Fibroblast of peridontal ligament (primary cell): ENCODE results near the gene CAPZA2.
"Not testable (repeated sequence)": the region's sequence is repeated elsewhere in the genome, so short reads cannot be mapped to it uniquely, and the experiment has no call there.

Experiments used
- DNase-seq: peaks from one replicate; pipeline ENCODE4 v3.0.0-alpha.2; 2010; ENCODE audit errors: extremely low read depth

CAPZA2 gene

DNA sequence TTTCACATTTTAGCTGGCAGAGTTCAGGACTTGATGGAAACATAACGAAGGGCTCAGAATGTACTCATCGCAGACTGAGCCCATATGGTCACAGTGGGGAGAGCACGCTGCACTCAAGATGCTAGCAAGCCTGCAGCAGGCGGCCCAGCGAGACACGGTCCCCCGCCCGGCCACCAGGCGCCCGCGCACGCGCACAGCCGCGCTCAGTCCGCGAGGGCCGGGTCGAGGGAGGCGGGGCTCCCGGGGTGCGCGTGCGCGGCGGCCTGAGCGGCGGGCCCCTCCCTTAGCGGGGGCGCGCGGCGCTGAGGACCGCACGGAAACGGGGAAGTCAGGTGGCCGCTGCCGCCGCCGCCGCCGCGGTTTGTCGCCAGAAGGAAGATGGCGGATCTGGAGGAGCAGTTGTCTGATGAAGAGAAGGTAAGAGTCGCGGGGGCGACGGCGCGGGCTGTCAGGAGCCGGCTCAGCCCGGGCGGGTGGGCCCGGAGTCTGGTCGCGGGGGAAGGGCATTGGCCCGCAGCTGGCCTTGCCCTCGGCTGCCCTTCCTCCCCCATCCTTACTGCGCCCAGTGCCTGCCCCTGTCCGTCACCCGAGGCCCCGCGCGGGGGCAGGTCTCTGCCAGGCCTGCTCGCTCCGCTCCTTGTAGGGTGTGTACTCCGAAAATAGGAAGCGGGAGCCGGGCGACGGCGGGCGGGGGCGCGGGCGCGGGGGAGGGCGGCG, at the start of gene CAPZA2:
Gene CAPZA2 (plus strand): TSS at position 354 of the 717 bp plus-strand sequence. CDS start 25 bp downstream, at position 379.
- peak; percentile 79 for DNase-seq

GRCh38 chr7:116812860-116813259, 49.5 kb upstream of the CAPZA2 start:
- DNase-seq = no peak

DNA sequence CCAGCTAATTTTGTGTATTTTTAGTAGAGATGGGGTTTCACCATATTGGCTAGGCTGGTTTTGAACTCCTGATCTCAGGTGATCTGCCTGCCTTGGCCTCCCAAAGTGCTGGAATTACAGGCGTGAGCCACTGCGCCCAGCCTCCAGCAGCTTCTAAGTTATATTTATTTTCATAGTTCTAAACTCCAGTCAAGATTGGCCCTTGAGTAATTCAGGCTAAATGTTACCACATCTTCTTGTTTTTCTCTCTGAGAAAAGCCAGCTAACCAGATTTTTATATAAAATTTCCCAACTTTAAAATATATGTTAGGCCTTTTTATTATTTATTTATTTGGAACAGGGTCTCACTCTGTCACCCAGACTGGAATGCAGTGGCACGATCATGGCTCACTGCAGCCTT, 49.0 kb upstream of the CAPZA2 start:
- DNase-seq = peak; percentile 63

DNA sequence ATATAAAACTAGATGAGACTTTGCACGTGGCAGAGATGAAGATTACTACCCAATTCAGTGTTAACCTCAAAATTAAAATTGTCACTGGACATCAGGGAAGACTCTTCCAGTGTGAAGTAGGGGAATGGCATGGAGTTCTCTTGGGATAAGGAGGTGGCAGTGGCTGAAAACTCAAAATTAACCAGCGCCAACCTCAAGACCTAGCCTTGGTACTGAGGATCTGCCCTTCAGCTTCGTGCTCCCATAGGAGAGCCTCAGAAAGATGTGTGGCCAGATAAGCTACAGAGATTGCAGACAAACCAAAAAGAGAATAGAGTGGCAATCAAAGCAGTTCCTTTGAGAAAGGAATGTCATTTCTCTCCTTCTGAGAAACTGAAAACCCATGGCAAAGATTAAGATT, 47.3 kb upstream of the CAPZA2 start:
- DNase-seq = no peak

- DNase-seq = no peak
These were observed 42.2 kb upstream of the CAPZA2 start for GRCh38 chr7:116820149-116820548.

DNA sequence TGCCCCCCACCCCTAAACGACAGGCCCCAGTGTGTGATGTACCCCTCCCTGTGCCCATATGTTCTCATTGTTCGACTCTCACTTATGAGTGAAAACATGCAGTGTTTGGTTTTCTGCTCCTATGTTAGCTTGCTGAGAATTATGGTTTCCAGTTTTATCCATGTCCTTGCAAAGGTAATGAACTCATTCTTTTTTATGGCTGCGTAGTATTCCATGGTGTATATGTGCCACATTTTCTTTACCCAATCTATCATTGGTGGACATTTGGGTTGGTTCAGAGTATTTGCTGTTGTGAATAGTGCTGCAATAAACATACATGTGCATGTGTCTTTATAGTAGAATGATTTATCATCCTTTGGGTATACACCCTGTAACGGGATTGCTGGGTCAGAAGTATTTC, 40.7 kb upstream of the CAPZA2 start:
- DNase-seq = not testable (repeated sequence)

DNA sequence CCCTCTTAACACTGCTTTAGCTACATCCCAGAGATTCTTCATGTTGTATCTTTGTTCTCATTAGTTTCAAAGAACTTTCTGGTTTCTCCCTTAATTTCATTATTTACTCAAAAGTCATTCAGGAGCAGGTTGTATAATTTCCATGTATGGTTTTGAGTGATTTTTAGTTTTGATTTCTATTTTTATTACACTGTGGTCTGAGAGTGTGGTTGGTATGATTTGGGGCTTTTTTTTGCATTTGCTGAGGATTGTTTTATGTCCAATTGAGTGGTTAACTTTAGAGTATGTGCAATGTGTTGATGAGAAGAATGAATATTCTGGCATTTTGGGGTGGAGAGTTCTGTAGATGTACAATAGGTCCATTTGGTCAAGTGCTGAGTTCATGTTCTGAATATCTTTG, 37.9 kb upstream of the CAPZA2 start:
- no peak for DNase-seq

GRCh38 chr7:116828281-116828680, 34.1 kb upstream of the CAPZA2 start:
- no peak for DNase-seq

- no peak for DNase-seq
These were observed 33.3 kb upstream of the CAPZA2 start for GRCh38 chr7:116829041-116829440.

- no peak for DNase-seq
These were observed 32.9 kb upstream of the CAPZA2 start for GRCh38 chr7:116829493-116829892.

DNA sequence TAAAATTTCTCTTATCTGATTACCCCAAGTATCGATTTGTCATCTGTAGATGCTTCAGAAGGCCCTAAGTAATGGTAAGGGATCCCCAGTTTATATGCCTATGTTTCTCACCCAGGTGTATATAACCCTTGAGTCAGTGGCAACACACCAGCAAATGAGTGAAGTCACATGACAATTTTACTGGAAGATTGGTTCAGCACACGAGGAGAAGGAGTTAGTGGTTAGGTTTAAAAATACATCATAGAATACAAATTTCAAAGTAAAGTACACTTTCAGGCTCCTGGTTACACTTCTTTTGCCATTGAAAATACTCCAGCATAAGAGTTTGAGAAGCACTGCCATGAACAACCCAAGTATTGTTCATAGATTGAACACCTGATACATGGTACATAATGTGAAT, 29.7 kb upstream of the CAPZA2 start:
- DNase-seq = no peak

DNA sequence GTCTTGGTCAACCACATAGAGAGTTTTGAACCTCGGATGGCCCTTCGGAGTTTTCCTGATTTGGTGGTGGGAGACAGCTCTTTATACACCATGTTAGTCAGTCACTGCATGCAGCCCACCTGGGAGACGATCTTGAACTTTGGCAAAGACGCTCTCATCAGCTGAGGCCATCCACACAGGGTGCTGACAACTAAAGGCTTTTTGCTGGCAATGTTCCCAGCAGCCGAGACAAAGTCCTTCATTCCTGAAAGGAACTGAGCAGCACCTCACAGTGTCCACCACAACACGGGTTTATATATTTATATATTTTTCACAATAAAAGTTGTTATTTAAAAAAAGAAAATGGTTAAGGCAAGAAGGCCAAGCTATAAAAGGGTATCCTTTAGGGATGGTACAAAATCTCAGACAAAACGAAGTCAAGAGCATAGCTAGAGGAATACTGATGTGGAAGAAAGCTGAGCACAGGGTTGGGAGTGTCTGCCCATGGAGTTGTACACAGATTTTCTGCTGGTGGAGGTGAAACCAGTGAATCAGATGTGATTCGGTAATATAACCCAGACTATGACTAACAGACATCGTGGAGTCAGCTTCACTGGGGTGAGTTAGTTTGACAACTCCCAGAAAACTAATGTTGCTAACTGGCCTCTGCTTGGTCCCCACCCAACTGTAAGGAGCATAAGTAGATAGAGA, 27.4 kb upstream of the CAPZA2 start:
- DNase-seq = peak; percentile 11

DNA sequence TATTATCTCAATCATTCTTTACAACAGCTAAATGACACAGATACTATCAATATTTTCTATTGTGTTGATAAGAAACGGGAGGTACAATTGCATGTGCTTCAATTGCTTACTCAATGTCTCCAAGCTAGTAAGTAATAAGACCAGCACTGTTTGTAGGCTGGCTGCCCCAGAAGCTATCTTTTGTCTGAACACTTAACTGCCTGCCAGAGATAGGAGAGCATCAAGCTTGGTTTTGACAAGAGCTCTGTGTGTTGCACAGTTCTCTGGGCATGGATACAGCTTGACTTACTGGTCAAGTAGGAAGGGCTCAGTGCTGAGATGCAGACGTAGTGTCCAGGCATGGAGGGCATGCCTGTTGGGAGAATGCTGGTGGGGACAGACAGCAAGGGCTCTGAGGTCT, 26.3 kb upstream of the CAPZA2 start:
- no peak for DNase-seq

GRCh38 chr7:116836911-116837310, 25.5 kb upstream of the CAPZA2 start:
- DNase-seq = no peak

- no peak for DNase-seq
These were observed 24.8 kb upstream of the CAPZA2 start for GRCh38 chr7:116837586-116837985.

DNA sequence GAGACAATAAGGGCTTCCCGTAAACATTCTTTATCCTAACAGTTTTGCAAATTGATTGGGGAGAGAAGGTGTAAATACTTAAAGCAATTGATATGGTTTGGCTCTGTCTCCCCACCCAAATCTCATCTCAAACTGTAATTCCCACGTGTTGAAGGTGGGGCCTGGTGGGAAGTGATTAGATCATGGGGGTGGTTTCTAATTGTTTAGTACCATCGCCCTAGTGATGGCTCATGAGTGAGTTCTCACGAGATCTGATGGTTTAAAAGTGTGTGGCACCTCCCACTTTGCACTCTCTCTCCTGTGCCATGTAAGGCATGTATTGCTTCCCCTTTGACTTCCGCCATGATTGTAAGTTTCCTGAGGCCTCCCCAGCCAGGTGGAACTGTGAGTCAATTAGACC, 22.1 kb upstream of the CAPZA2 start:
- DNase-seq = no peak

- DNase-seq = no peak
These were observed 20.0 kb upstream of the CAPZA2 start for GRCh38 chr7:116842371-116842770.

DNA sequence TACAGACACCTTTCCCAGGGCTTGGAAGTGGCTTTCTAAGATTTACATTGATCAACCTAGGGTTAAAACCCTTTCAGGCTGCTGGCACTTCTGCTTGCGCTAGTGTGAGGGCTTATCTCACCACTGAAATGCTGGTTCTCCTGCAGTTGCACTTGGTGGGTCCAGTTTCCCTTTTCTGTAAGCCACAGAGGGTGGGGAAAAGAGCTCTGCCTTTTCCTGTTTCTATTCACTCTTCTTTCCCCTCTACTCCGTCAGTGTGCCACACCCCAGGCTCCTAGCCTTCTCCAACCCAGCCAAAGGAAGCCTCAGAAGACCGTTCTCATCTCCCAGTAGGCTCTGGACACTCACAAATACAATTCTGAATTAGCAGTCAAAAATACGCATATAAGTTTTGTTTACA, 19.0 kb upstream of the CAPZA2 start:
- DNase-seq = no peak

DNA sequence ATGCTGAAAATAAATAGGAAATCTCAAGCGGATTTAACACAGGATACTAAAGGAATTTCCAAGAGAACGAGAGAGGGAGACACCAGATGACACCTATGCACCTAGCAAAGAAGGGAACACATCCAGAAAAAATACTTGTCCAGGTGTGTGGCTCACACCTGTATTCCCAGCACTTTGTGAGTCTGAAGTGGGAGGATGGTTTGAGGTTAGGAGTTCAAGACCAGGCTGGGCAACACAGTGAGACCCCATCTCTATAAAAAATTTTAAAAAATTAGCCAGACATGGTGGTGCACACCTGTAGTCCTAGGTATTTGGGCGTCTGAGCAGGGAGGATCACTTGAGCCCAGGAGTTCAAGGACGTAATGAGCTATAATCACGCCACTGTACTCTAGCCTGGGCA, 11.2 kb upstream of the CAPZA2 start:
- DNase-seq = no peak

DNA sequence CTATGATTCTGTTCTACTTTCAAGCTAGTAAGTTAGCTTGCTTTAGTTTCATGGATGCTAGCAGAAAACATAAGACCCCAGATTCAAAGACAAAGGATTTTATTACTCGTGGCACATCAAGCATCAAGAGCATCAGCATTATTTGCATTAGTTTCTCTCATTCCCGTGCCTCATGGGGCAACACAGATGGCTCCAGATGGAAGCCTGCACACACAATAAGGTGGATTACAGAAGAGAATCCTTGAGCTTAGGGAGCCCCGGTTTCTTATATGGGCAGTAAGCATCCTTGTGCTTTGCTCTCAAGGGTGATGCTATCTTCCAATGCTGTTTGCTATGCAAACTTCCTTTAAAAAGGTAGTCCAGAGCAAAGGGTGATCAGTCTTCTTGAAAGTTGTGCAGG, 10.7 kb upstream of the CAPZA2 start:
- DNase-seq = no peak

DNA sequence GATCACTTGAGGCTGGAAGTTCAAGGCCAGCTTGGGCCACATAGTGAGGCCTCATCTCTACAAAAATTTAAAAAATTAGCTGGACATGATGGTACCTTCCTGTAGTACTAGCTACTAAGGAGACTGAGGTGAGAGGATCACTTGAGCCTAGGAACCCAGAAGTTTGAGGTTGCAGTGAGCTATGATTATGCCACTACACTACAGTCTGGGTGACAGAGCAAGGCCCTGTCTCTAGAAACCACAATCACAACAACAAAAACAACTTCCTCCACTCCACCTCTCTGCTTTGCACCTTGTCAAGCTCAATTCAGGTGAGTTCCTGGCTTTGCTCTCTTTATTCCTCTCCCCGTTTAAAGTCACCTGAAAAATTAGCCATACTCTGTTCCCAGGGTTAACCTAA, 8.3 kb upstream of the CAPZA2 start:
- no peak for DNase-seq

GRCh38 chr7:116857052-116857451, 5.3 kb upstream of the CAPZA2 start:
- DNase-seq = no peak

- peak; percentile 72 for DNase-seq
These were observed 3.1 kb upstream of the CAPZA2 start for GRCh38 chr7:116859323-116859722.

DNA sequence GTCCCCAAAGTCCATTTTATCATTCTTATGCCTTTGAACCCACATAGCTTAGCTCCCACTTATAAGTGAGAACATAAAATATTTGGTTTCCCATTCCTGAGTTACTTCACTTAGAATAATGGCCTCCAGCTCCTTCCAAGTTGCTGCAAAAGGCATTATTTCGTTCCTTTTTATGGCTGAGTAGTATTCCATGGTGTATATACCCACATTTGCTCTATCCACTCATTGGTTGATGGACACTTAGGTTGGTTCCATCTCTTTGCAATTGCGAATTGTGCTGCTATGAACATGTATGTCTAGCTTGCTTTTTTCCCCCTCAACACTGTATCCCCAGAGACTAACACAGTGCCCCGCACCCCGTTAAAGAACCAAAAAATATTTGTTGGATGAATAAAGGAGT, 670 bp upstream of the CAPZA2 start:
- DNase-seq = no peak
